ENCODE measurements around the gene PAOX. TPM values are rescaled to one million over a fixed set of nuclear protein-coding genes. Genes with fewer than 3 reads are reported as not detected.

Gene PAOX
- polyA plus RNA-seq, 1 experiment, result 4.5 TPM

GRCh38 chr10:133438711-133439273, 59.7 kb downstream of the PAOX start:
- DNase-seq (ENCODE audit: low read depth), result no peak
- Histone ChIP-seq H3K27me3 (ENCODE audit: control insufficient read depth, insufficient read depth, low read length) (no peaks in the 10 kb centered on the region), H3K36me3 (ENCODE audit: control insufficient read depth, insufficient read depth, low read length) (no peaks in the 10 kb centered on the region), H3K4me3 (ENCODE audit: low read depth, low read length) (no peak overlapping the region)
- ChIA-PET POLR2A (no interaction called here), CTCF (interaction anchor here (0.7 to 2.1 kb wide), 19 partner anchors 8 to 171 kb away, joined by 3 to 7 read pairs (median 4); partner anchors contain the start of gene SCART1)
- TF ChIP-seq, protein P1, sequence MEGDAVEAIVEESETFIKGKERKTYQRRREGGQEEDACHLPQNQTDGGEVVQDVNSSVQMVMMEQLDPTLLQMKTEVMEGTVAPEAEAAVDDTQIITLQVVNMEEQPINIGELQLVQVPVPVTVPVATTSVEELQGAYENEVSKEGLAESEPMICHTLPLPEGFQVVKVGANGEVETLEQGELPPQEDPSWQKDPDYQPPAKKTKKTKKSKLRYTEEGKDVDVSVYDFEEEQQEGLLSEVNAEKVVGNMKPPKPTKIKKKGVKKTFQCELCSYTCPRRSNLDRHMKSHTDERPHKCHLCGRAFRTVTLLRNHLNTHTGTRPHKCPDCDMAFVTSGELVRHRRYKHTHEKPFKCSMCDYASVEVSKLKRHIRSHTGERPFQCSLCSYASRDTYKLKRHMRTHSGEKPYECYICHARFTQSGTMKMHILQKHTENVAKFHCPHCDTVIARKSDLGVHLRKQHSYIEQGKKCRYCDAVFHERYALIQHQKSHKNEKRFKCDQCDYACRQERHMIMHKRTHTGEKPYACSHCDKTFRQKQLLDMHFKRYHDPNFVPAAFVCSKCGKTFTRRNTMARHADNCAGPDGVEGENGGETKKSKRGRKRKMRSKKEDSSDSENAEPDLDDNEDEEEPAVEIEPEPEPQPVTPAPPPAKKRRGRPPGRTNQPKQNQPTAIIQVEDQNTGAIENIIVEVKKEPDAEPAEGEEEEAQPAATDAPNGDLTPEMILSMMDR (IDR thresholded peaks at IDR 0.05; ENCODE audit: insufficient read depth, low read depth, low read length), result peak; percentile 38; the same call in 1 of the 2 replicates

DNA sequence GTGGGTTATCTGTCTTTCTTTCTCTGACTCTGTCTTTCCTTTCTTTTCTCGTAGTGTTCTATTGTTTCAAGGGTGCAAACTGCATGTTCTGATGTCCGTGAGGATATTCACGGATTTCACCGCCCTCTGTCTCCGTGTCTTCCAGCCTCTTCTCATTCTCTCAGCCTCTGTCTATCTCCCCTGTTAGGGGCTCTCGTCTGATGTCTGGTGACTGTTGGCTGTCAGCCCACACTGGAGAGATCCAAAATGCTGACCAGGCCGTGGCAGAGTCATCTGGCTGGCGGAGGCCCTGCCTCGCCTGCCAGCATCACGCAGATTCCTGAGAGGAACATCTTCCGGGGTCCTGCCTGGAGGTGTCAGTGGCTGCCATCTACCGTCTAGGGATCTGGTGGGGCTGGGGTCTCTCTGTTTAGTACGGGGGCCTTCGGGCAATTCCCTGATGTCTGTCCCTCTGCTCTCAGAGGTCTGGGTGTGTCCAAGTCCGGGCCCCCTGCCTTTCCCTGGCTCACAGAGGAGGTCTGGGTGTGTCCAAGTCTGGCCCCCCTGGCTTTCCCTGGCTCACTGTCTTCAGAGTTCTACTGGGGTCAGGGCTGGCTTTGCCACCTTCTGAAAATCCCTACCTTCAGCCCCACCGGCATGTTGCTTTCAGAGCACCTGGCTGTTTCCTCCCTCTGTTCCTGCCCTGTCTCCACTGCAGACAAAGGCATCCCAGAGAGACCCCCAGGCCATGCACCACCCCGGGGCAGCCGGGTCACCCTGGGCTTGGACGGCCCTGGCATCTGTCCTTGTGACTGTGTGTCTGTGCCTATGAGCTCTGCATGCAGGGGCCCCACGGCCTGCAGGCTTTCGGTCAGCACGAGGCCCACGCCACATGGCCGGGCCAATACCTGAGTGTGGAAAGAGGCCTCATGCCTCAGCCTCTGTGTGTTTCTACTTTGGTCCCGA, 60.7 kb downstream of the PAOX start:
- ChIA-PET CTCF (interaction anchor here (1.1 to 1.6 kb wide), 7 partner anchors 10 to 165 kb away, joined by 3 to 7 read pairs (median 4); no protein-coding TSS in a partner anchor), POLR2A (no interaction called here)
- no peak for DNase-seq (ENCODE audit: low read depth)
- Histone ChIP-seq H3K4me3 (ENCODE audit: low read depth, low read length) (no peak overlapping the region), H3K36me3 (ENCODE audit: control insufficient read depth, insufficient read depth, low read length) (no peaks in the 10 kb centered on the region), H3K27me3 (ENCODE audit: control insufficient read depth, insufficient read depth, low read length) (no peaks in the 10 kb centered on the region)
- TF ChIP-seq, protein P1 (IDR thresholded peaks at IDR 0.05; ENCODE audit: insufficient read depth, low read depth, low read length), result no peak

GRCh38 chr10:133440633-133441285, 61.7 kb downstream of the PAOX start:
- Histone ChIP-seq H3K36me3 (ENCODE audit: control insufficient read depth, insufficient read depth, low read length) (no peaks in the 10 kb centered on the region), H3K4me3 (ENCODE audit: low read depth, low read length) (no peak overlapping the region), H3K27me3 (ENCODE audit: control insufficient read depth, insufficient read depth, low read length) (no peaks in the 10 kb centered on the region)
- TF ChIP-seq, protein P1 (IDR thresholded peaks at IDR 0.05; ENCODE audit: insufficient read depth, low read depth, low read length), result no peak
- DNase-seq (ENCODE audit: low read depth), result no peak
- ChIA-PET CTCF (interaction anchor here (1.5 kb wide), 1 partner anchor 11 kb away, joined by 5 read pairs; no protein-coding TSS in a partner anchor), POLR2A (no interaction called here)

Small RNA genes lying within 50 kb of the gene (small RNA-seq; reads per million reads assigned to genes)
- not detected for gene AL360181.4 (ENCODE audit: insufficient read length, low read depth, low replicate concordance)
- gene BANF1P2 (ENCODE audit: insufficient read length, low read depth, low replicate concordance), result not detected
- 1.1 reads per million for gene MIR3944 (ENCODE audit: insufficient read length, low read depth, low replicate concordance)

Other genes with a start within 250 kb of the PAOX start
- gene KNDC1, start 219.0 kb upstream of the PAOX start, polyA plus RNA-seq (2011; rRNA removed), result 1.0 and 1.1 TPM in 2 replicates
- gene UTF1, start 149.0 kb upstream of the PAOX start, polyA plus RNA-seq (2011; rRNA removed), result not detected in 2 replicates
- not detected in 2 replicates for gene VENTX, start 141.4 kb upstream of the PAOX start, polyA plus RNA-seq (2011; rRNA removed)
- 0.53 and 0.77 TPM in 2 replicates for gene ADAM8, start 102.4 kb upstream of the PAOX start, polyA plus RNA-seq (2011; rRNA removed)
- gene TUBGCP2, start 70.4 kb upstream of the PAOX start, polyA plus RNA-seq (2011; rRNA removed), result 44.2 and 55.8 TPM in 2 replicates
- gene ZNF511, start 70.3 kb upstream of the PAOX start, polyA plus RNA-seq (2011; rRNA removed), result 29.3 and 32.9 TPM in 2 replicates
- gene CALY, start 42.4 kb upstream of the PAOX start, polyA plus RNA-seq (2011; rRNA removed), result 0.31 and 0.91 TPM in 2 replicates
- not detected in 2 replicates for gene PRAP1, start 31.9 kb upstream of the PAOX start, polyA plus RNA-seq (2011; rRNA removed)
- 40.6 and 49.8 TPM in 2 replicates for gene FUOM, start 21.2 kb upstream of the PAOX start, polyA plus RNA-seq (2011; rRNA removed)
- 41.7 and 63.9 TPM in 2 replicates for gene ECHS1, start 5.9 kb upstream of the PAOX start, polyA plus RNA-seq (2011; rRNA removed)
- 30.9 and 38.1 TPM in 2 replicates for gene MTG1, start 14.9 kb downstream of the PAOX start, polyA plus RNA-seq (2011; rRNA removed)
- gene SPRN, start 45.4 kb downstream of the PAOX start, polyA plus RNA-seq (2011; rRNA removed), result 1.8 and 3.0 TPM in 2 replicates
- gene SCART1, start 74.7 kb downstream of the PAOX start, polyA plus RNA-seq (2011; rRNA removed), result 0.89 and 1.3 TPM in 2 replicates
- 1.3 and 1.9 TPM in 2 replicates for gene CYP2E1, start 148.1 kb downstream of the PAOX start, polyA plus RNA-seq (2011; rRNA removed)
- gene SYCE1, start 186.3 kb downstream of the PAOX start, polyA plus RNA-seq (2011; rRNA removed), result 0.78 and 0.94 TPM in 2 replicates
- gene FRG2B, start 247.5 kb downstream of the PAOX start, polyA plus RNA-seq (2011; rRNA removed), result not detected in 2 replicates

Data from BJ (cell line).